Adrenal gland (tissue), 12 donors: ENCODE data around the gene TMEM273. TPM values are rescaled to one million over a fixed set of nuclear protein-coding genes. Genes with fewer than 3 reads are reported as not detected.

Experiments
- DNase-seq, 7 donors: peaks; one replicate each; pipeline ENCODE4 v3.0.0-alpha.2; 2019 to 2020
- H3K27ac ChIP-seq, 5 donors: fragments of 200-600 bp; sonication (generic) in 4 of 5; 1 replicate in 3 of 5; 2 replicates in 2 of 5; pipeline versions ENCODE4 v1.5.1 to v1.8.0; 2016 to 2020; ENCODE audit warnings: mild to moderate bottlenecking in 1 of 5
- H3K27me3 ChIP-seq: fragments of 200-600 bp; 2 replicates; pipeline ENCODE4 v1.8.0; 2021
- H3K36me3 ChIP-seq, 2 donors: fragments of 200-600 bp; replicated peaks in 1 of 2; 1 replicate in 1 of 2; 2 replicates in 1 of 2; pipeline versions ENCODE4 v1.5.1 to v1.8.0; 2018 to 2022
- H3K4me1 ChIP-seq, 2 donors: fragments of 200-600 bp; replicated peaks in 1 of 2; 1 replicate in 1 of 2; 2 replicates in 1 of 2; pipeline versions ENCODE4 v1.5.1 to v1.8.0; 2018 to 2021
- H3K4me3 ChIP-seq, 4 donors: fragments of 200-600 bp; sonication (generic) in 3 of 4; one replicate each; pipeline ENCODE4 v1.5.1; 2016 to 2018
- H3K9me3 ChIP-seq, 3 donors: fragments of 200-600 bp; sonication (generic) in 1 of 3; replicated peaks in 1 of 3; 1 replicate in 2 of 3; 2 replicates in 1 of 3; pipeline versions ENCODE4 v1.5.1 to v1.8.0; 2016 to 2021
- CTCF ChIP-seq, 6 experiments: fragments of 450-650 bp in 4 of 6; fragments of 200-600 bp in 2 of 6; sonication (generic) in 1 of 6; IDR thresholded peaks; 1 replicate in 5 of 6; 2 replicates in 1 of 6; pipeline versions ENCODE4 v1.5.1 to v1.8.0; 2016 to 2021; ENCODE audit warnings: antibody characterized with exemption in 6 of 6, mild to moderate bottlenecking in 2 of 6, moderate library complexity in 1 of 6
- POLR2A ChIP-seq, 2 donors: fragments of 450-650 bp; IDR thresholded peaks; one replicate each; pipeline ENCODE4 v1.6.1; 2017; ENCODE audit warnings: antibody characterized with exemption in 2 of 2, mild to moderate bottlenecking in 2 of 2, moderate library complexity in 1 of 2
- WGBS, 4 donors: extraction: QIAGEN DNeasy Blood & Tissue Kit in 2 of 4; methylation state at CpG; one replicate each; pipeline versions ENCODE4 v1.1.5 to v1.1.7; 2013 to 2017; 5-methylcytosine and 5-hydroxymethylcytosine counted together
- intact Hi-C, 2 donors: fragments of 100-400 bp; cut with DNase I; formaldehyde crosslinking; loops; one replicate each; pipeline versions ENCODE4 v1.14.1 to v1.15.0; 2022 to 2023
- polyA plus RNA-seq, 3 donors: library from polyadenylated mRNA; stranded (reverse); fragments of 200-250 nt in 2 of 3; fragments of 350-450 nt in 1 of 3; fragmentation: Illumina TruSeq in 1 of 3; extraction: RNeasy Lipid Tissue Mini Kit (QIAGEN cat#74804) in 1 of 3; gene quantifications; one replicate each; pipeline ENCODE4 v1.2.3, GENCODE V29; 2013 to 2014
- total RNA-seq, 9 donors: library from RNA; depleted of rRNA in 4 of 9; stranded (reverse); fragments of >200 nt in 4 of 9; fragments of 120-200 nt in 1 of 9; fragmentation: NEBNext Ultra II Directional in 1 of 9; extraction: Animal tissue kit (Norgen Biotek cat#: 25700) in 1 of 9; gene quantifications; one replicate each; pipeline versions ENCODE4 v1.1.0 to v1.2.4, GENCODE V29; 2013 to 2023
- donor health status: healthy with polysubstance abuse.
- donor health status: Bipolar disorder and iron deficiency.
- donor health status: DM: yes; HTN: yes; CAD: no.
- donor health status: DM: no; HTN: no; CAD: no.
- donor health status: DM: no; HTN: no; CAD: no.
- donor health status: DM: yes; HTN: yes; CAD: no.

The TMEM273 gene
- total and polyA plus RNA-seq, 12 donors, result 2.0 to 10.0 (median 5.8) TPM; not detected in 1

- intact Hi-C loops, result no loop called here
- H3K4me3 ChIP-seq, result no peak overlapping the region
Measured at GRCh38 chr10:49213211-49213610, 25.0 kb upstream of the TMEM273 start.

GRCh38 chr10:49212783-49213182 lies 24.6 kb upstream of the TMEM273 start:
- no peak for TF ChIP-seq CTCF (IDR thresholded peaks at IDR 0.05)
- no peak for TF ChIP-seq POLR2A (IDR thresholded peaks at IDR 0.05)
- no peaks in the 10 kb centered on the region for H3K27me3 ChIP-seq
- no peaks in the 10 kb centered on the region for H3K9me3 ChIP-seq
- DNase-seq, result no peak
- no peaks in the 10 kb centered on the region for H3K4me1 ChIP-seq
- H3K4me3 ChIP-seq, result no peak overlapping the region
- intact Hi-C loops, result no loop called here
- WGBS, 4 donors, result 21 to 29% (median 22%) methylated on average over 1 of the region's 1 CpG
- H3K36me3 ChIP-seq, result no peaks in the 10 kb centered on the region
- no peak overlapping the region for H3K27ac ChIP-seq

More at GRCh38 chr10:49213211-49213610, 25.0 kb upstream of the TMEM273 start:
- no peaks in the 10 kb centered on the region for H3K27me3 ChIP-seq
- no peak for DNase-seq
- TF ChIP-seq CTCF (IDR thresholded peaks at IDR 0.05) (no peak), POLR2A (IDR thresholded peaks at IDR 0.05) (no peak)
- 65 to 73% (median 71%) methylated on average over 3 of the region's 3 CpGs for WGBS, 4 donors
- H3K4me1 ChIP-seq, result no peaks in the 10 kb centered on the region
- no peak overlapping the region for H3K27ac ChIP-seq
- H3K36me3 ChIP-seq, result no peaks in the 10 kb centered on the region
- H3K9me3 ChIP-seq, result no peaks in the 10 kb centered on the region

- H3K4me3 ChIP-seq, result no peak overlapping the region
- H3K27me3 ChIP-seq, result no peaks in the 10 kb centered on the region
- no peak for DNase-seq
- TF ChIP-seq CTCF (IDR thresholded peaks at IDR 0.05) (no peak), POLR2A (IDR thresholded peaks at IDR 0.05) (no peak)
- no peaks in the 10 kb centered on the region for H3K36me3 ChIP-seq
- intact Hi-C loops, result no loop called here
- H3K27ac ChIP-seq, result no peak overlapping the region
- 70 to 87% (median 74%) methylated on average over 1 of the region's 1 CpG for WGBS, 4 donors
- no peaks in the 10 kb centered on the region for H3K9me3 ChIP-seq
- no peaks in the 10 kb centered on the region for H3K4me1 ChIP-seq
Measured at GRCh38 chr10:49212076-49212475, 23.9 kb upstream of the TMEM273 start.

GRCh38 chr10:49208996-49209395 lies 20.8 kb upstream of the TMEM273 start:
- WGBS, 4 donors, result 90 to 94% (median 94%) methylated on average over 2 of the region's 2 CpGs
- H3K27me3 ChIP-seq, result no peaks in the 10 kb centered on the region
- H3K36me3 ChIP-seq, result no peaks in the 10 kb centered on the region
- no peaks in the 10 kb centered on the region for H3K4me1 ChIP-seq
- no peak overlapping the region for H3K27ac ChIP-seq
- intact Hi-C loops, result no loop called here
- H3K4me3 ChIP-seq, result no peak overlapping the region
- TF ChIP-seq CTCF (IDR thresholded peaks at IDR 0.05), result no peak
- no peak for TF ChIP-seq POLR2A (IDR thresholded peaks at IDR 0.05)
- no peak for DNase-seq
- H3K9me3 ChIP-seq, result no peaks in the 10 kb centered on the region
